Hepatocyte (in vitro differentiated cells): Measurements from ENCODE around the gene RNU1-4.
"Not testable (repeated sequence)": the region's sequence is repeated elsewhere in the genome, so short reads cannot be mapped to it uniquely, and the experiment has no call there.

ENCODE experiments used
- EZH2 ChIP-seq: fragments of 200-600 bp; sonication (generic); IDR thresholded peaks from 2 replicates; pipeline ENCODE4 v1.6.1; 2016; ENCODE audit warnings: antibody characterized with exemption, mild to moderate bottlenecking, borderline replicate concordance
- TF ChIP-seq, protein P1 (sequence below): fragments of 200-600 bp; sonication (generic); IDR thresholded peaks from 2 replicates; pipeline ENCODE4 v1.5.1; 2016; ENCODE audit warnings: antibody characterized with exemption, mild to moderate bottlenecking; ENCODE audit not compliant: poor library complexity

DNA sequence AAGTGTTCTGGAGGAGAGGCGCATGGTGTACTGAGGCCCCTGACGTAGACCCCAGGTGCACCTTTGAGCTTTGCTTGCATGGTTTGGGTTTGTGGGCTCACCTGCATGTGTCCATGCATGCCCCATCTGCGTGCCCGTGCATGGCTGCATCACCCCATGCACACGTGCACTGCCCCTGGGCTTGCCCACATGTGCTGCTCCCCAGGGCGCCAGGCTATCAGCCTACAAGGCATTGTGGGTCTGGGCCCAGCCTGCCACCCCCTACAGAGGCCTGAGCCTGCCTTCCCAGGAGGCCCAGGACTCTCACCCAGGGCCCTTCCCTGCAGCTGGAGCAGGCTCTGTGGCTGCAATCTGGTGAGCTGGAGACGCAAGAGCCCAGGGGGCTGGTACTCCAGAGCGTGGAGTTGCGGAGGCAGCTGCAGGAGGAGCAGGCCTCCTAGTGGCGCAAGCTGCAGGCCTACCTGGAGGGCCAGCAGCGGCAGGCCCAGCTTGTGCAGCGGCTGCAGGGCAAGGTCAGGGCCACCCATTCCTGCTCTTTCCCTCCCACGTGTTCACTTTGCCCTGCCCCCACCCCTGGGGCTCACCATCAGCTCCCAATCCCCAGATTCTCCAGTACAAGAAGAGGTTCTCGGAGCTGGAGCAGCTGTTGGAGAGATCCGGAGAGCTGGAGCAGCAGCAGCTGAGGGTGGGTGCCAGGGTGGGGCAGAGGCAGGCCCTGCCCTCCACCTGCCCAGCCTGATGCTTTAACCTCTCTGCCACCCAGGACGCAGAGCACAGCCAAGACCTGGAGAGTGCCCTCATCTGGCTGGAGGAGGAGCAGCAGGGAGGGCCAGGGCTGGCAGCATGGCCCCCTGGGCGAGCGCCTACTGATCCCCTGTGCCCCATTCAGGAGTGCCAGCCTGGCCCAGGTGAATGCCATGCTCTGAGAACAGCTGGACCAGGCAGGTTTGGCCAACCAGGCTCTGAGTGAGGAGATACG is 9.9 kb downstream of the RNU1-4 start:
- TF ChIP-seq, protein P1, sequence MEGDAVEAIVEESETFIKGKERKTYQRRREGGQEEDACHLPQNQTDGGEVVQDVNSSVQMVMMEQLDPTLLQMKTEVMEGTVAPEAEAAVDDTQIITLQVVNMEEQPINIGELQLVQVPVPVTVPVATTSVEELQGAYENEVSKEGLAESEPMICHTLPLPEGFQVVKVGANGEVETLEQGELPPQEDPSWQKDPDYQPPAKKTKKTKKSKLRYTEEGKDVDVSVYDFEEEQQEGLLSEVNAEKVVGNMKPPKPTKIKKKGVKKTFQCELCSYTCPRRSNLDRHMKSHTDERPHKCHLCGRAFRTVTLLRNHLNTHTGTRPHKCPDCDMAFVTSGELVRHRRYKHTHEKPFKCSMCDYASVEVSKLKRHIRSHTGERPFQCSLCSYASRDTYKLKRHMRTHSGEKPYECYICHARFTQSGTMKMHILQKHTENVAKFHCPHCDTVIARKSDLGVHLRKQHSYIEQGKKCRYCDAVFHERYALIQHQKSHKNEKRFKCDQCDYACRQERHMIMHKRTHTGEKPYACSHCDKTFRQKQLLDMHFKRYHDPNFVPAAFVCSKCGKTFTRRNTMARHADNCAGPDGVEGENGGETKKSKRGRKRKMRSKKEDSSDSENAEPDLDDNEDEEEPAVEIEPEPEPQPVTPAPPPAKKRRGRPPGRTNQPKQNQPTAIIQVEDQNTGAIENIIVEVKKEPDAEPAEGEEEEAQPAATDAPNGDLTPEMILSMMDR, result not testable (repeated sequence)
- TF ChIP-seq EZH2, result not testable (repeated sequence)
